NCI-H2227 treated with DMSO at 0.1 percent for 48 hours (cell line): ENCODE results near the gene TANGO6.

Experiments
- DNase-seq: peaks from one replicate; lab custom pipeline; 2025; lab: John Stamatoyannopoulos, UW

TANGO6 gene

DNA sequence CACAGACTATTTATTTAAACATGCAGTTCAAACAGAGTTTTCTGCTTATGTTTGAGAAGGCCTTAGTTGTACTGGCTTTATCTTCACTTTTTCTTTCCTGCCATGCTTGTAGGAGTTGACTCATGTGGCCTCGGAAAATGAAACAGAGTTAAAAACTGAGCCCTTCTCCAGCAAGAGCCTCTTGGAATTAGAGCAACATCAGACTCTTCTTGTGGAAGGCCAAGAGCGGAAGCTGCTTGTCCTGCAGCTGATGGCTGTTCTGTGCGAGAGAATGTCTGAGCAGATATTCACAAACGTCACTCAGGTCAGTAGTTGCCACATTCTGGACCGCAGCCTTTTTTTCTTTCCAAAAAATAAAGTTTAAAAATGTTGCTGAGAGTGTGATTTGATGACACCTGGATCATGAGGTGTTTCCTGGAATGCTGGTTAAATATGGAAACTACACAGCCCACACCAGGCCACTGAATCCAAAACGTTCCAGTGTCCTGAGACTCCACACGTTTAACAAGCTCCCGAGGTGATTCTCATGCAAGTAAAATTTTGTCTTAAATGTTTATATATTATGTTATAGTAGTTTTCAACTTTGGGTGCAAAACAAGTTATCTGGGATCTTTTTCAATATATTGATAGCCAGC, 65.9 kb downstream of the TANGO6 start:
- DNase-seq: no peak

DNA sequence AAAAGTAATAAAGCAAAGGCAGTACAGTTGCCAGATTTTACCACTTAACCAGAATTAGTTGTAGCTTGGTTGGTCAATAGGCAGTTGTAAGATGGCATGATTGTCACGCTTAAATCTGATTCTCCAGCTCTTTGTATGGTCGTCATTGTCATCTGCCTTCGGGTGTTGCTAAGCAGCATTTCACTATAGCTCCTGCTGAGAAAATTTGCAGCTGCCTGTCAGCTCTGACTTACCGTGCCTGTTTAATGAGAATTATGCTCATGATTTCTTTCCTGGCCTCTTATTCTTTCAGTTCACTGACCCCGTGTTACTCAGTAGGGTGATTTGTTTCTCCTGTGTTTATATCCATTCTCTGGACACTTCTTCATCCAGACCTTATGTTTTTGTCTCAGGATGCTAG, 66.7 kb downstream of the TANGO6 start:
- peak; percentile 86 for DNase-seq

DNA sequence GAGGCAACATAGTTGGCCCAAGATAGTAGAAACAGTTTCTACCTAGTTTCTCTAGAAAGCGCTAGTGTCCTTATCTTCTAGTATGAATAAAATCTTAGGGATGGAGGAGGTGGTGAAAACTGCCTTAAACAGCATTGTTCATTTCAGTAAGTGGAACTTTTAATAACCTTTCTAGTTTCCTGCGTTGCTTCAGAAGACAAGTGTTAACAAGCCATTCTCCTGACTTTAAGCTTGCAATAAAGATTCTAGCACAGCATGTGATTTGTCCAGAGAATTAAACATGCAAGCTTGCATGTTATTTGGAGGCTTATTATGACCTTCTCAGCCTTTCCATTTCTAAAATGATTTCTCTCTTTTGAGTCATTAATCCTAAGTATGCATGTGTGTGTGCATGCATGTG, 72.3 kb downstream of the TANGO6 start:
- DNase-seq: no peak

DNA sequence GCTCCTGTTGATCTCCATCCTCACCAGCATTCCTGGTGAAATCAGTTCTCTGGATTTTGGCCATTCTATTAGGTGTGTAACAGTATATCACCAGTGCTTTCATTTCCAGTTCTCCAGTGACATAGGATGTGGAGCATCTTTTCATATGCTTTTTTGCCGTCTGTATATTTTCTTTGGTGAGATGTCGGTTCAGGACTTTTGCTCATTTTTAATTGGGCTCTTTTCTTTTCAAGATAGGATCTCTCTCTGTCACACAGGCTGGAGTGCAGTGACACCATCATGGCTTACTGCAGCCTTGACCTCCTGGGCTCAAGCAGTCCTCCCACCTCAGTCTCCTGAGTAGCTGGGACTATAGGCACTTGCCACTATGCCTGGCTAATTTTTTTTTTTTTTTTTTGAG, 74.2 kb downstream of the TANGO6 start:
- no peak for DNase-seq

DNA sequence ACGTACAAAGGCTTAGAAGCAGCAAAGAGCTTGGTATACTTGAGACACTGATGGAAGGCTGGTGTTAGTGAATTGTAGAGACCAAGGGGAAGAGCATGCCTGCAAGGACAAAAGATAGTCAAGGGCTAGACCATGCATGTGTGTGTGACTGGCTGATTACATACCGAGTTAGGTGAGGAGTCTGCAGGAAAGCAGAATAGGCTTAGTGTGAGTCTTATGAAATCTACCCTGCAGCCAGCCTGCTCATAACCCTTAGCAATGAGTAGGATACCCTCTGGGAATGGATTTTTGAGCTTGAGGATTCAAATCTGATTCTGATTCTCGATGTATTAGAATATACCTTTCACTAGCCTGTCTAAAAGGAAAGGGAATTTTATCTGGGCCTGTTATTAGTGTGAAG, 77.0 kb downstream of the TANGO6 start:
- no peak for DNase-seq

DNA sequence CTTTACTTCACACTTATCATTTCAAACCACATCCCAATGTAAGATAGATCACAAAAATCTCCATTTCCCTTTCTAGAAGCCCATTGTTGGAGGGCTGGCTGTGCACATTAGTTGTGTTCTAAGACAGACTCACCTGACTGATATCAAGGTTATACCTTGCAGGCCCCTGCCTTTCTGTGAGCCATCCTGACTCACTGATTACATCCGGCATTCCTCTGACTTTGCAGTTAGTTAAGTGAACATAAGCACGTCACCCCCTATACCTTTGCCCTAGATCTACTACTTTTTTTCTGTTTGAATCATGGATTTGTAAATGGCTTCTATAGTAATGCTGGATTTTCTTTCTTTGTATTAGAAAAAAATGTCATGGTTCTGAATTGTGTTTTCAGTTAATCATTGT, 78.3 kb downstream of the TANGO6 start:
- DNase-seq: no peak

DNA sequence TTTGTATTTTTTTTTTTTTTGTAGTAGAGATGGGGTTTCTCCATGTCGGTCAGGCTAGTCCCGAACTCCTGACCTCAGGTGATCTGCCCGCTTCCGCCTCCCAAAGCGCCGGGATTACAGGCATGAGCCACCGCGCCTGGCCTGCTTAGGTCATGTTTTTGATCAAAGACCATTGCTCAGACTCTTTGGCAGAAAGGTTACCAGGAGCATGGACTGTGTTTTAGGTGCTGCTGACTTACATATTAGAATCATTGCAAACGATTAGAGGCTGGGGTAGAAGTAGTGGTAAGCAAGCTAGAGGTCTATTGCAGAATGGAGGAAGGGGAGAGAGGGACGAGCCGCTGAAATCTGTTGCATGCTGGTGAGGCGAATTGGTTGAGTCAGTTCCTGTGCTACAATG, 79.8 kb downstream of the TANGO6 start:
- DNase-seq: no peak

DNA sequence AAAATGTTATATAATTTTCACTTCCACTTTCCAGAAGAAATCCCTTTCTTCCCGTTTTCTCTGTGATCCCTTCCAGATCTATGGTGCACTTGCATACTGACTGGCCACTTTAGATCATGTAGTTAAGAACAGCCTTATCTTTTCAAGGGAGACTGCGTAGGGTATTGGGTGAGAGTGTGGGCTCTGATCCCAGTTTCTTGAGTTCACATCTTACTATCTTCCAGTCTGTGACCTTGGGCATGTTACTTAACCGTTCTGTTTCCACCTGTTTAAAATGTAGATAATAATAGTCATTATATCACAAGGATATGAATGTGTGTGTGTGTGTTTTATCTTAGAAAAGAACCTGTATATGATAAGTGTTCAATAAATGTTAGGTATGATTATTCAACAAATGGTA, 83.7 kb downstream of the TANGO6 start:
- DNase-seq: no peak

DNA sequence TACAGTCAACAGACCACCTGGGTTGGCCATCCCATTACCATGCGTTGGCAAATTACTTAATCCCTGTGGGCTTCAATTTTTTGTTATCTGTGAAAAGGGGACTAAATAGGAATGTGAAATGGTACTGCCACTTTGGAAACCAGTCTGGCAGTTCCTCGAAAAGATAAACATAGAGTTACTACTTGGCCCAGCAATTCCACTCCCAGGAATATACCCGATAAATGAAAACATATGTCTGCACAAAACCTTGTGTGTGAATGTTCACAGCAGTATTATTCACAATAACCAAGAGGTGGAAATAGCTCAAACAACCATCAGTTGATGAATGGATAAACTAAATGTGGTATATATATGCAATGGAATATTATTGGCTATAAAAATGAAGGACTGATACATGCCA, 87.9 kb downstream of the TANGO6 start:
- no peak for DNase-seq

DNA sequence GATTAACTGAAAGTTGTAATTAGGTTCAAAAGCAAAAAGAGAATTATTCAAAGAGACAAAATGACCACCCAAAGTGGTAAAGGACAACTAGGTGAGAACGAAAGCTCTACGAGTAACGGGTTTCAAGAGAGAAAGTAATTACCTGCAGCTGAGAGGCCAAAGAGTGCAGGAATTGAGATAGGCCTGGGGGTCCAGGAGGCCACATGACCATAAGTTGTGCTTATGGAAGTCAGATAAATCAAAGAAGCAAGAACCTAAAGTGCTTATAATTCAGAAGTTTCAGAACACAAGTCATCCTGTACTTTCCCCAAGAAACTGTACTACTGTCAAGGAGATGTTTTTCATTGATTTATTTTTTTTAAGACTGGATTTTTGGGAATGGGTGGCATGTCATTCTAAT, 91.1 kb downstream of the TANGO6 start:
- no peak for DNase-seq

DNA sequence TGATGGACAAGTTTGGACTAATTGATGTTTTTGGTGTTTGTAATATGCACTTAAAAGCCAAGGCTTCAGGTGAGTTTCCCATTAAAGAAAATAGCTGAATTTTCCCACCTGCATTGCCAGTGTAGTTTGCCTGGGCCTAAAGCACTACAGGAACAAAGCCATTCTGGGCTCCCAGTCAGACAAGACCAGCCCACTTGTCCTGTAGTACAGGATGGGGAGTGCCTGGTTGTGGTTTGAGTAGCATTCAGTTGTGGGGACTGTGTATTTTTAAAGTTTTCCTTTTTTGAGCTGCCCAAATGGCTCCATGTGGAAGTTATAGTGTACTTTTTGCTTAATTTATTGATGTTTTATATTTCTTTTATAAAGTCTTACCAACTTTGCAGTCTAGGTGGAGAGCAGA, 91.7 kb downstream of the TANGO6 start:
- DNase-seq: no peak

DNA sequence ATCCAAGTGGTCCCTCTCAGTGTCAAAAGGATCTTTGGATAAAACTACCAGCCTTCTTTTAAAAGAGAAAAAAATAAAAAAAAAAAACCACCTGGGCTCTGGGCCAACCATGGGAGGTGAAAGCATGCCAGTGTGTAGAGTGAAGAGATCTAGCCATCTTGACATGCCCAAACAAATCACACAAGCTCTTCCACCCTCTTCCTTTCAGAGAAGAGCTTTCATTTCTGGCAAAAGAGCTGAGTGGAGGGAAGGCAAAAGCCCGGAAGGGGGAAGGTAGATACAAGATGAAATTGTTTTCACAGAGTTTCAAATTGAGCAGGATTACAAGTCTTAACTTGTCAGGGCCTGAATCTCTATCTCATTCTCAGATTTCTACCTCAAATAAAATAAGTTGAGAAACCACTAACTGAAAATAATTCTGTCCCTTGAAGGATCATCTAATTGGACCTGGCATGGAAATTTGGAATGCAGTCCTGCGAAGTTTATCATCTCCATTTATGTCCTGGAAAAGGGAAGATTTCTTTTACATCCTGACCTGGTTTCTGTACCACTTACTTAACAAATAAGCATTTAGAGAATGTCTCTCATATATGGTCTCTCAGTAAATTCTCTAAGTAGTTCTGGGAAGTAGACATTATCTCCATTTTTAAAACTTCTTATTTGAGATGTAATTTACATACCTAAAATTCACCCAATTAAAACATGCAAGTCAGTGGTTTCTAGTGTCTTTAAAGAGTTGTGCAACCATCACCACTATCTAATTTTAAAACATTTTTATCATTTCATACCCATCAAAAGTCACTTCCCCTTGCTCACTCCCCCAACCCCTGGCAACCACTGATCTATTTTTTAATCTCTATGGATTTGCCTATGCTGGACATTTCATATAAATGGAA, 93.7 kb downstream of the TANGO6 start:
- DNase-seq: no peak

DNA sequence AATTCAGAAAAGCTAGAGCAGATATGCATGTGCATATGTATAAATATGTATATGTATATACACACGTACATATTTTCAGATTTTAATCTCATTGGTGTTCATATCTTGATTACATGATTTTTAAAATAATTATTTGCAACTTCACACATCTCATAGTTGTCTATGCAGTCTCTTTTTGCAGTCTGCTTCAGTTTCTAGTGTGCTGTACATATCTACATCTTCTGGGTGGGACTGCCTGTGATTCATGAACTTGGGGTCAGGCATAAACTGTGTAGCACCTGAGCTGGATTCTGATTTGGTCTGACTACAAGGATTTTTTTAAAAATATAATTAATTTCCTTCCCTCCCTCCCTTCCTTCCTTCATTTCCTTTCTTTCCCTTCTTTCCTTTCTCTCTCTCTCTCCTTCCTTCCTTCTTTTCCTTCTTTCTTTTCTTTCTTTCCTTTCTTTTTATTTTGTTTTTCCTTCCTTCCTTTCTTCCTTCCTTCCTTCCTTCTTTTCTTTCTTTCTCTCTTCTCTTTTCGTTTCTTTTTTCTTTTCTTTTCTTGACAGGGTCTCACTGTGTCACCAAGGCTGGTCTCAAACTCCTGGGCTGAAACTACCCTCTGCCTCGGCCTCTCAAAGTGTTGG, 96.5 kb downstream of the TANGO6 start:
- no peak for DNase-seq

DNA sequence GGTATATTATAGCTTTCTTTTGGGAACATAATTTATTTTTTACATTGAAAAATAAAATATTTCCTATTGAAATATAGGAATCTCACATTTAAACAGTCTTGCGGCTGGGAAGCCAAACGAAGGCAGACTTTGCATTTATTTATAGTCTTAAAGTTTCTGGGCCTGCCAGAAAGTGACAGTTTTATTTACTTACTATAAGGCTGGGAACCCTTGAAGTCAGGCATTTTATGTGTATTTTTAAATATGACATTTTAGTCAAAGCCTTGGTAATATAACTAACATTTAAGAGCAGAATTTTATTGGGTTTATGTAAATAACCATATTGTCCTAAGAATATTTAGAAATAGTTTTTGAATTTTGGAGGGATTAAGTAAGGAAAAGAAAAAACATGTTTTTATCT, 97.5 kb downstream of the TANGO6 start:
- DNase-seq: no peak

DNA sequence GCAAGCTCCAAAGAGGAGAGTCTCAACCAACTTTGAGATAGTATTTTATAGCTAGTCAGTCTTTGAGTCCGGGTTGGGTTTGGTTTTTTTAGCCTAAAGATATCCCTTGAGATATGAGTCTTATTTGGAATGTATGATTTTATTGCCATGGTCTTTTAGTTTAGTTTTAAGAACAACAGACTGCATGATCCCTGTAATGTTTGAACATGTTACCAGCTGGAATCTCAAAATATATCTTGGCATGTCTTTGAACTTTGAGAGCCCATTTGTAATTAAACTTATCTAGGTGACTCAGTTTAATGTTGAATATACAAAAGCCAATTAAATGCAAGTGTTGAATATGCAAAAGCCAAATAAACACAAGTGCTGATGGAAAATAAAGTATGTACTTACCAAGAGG, 100.6 kb downstream of the TANGO6 start:
- no peak for DNase-seq

DNA sequence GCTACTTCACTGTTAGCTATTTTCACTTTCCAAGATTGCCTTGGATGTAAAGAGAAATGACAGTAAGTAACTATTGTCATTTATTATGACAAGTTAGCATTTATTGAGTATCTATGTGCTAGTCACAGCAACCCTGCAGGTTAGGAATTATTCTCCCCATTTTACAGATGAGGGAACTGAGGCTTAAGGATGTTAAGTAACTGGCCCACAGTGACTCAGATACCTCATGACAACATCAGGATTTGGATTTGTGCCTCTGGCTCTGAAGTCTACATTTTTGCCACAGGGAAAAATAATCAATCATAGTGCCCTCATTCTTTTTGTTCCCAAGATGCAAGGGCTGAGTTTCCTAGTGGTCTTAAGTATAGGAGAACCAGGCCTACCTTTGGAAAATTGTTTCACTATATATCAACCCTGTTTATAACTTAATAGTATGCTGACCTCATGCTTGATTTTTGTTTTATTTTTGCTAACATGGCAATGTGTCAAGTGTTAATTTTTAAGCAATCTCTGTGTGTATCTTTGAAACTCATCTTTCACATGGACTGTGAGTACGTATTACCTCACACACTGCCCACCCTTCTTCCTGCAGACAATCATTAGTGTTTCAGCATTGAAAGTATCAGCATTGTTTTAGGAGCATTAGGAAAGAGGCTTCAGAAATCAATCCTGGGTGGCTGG, 105.0 kb downstream of the TANGO6 start:
- DNase-seq: no peak

DNA sequence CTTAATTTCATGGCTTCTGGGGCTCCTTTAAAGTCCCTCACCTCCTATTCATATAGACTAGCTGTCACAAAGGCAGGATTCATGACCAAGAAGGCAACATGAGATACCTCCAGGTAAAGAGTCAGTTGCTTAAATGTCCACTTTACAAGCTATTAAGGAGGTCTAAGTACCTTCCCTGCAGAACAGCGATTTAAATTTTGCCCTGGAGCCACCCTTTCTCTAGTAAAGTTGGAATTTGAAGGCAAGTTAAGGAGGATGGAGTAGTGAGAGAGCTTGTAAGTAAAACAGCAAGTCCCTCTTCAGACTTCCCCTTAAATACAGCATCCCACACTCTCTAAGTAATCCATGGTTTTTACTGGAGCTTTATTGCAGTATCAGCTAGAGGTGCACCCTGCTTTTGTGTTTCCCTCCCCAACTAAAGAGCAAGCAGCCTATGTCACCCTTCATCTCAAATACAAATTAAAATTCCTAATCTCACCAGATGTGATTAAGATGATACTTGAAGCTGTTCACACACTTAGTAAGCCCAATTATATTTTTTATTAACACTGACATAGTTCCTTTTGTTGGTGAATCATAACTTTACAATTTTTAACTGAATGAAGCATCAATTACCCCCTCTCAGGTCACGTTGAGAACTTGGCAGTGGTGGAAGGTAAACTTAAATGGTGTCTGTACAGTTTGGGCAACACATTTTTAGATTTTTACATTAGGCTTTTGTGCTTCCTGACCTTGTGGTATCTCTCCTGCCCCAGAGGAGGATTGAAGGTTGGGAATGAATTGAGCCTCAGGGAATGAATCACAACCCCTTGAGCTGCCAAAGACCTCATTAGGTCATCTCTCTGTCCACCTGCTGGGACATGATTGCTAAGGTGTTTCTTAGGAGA, 108.9 kb downstream of the TANGO6 start:
- no peak for DNase-seq

DNA sequence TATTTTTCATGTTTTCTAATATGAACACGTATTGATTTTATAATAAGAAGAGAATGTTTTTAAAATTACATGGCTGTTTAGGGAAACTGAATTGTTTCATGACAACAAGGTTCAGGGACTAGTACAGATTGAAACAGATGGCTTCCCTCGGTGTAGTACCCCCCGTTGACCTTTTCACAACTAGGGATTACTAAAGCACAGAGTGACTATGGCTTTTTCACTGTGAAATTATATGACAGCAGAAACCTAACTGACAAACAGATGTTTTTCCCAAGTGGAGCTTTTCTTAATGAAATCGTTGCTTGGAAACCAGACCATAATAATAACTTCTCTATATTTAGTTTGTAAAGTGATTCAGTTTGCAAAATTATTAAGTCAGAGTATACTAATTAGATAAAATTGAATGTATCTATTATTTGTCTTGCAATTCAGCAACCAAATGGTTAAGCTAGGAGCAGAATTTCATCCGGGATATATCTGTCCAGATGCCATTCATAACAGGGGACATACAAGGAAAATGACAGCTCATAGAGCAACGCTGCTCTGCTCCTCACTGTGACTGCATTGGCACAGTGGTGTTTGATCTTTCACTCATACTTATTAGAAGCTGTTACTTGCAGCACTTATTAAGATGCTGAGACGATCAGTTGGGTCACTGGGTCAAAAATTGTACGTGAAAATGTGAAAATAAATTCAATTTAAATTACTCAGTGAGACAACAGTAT, 111.7 kb downstream of the TANGO6 start:
- peak; percentile 56 for DNase-seq

DNA sequence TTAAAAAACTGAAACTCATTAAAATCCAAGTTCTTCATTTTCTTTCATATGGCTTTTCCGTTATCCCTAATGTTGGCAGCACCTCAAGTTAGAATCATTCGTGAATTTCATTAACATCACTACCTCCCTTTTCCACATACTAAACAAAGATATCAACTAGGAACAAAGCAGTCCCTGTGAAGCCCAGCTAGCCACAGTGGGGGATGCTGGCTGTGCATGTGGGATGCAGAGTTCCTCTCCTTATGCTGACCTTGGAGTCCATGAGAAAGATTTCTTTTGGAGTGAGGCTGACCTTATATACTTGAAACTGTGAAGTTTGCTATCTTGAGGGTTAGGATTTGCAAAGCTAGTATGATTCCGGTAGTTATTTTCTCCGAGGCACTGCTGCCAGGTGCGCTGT, 117.6 kb downstream of the TANGO6 start:
- DNase-seq: no peak

DNA sequence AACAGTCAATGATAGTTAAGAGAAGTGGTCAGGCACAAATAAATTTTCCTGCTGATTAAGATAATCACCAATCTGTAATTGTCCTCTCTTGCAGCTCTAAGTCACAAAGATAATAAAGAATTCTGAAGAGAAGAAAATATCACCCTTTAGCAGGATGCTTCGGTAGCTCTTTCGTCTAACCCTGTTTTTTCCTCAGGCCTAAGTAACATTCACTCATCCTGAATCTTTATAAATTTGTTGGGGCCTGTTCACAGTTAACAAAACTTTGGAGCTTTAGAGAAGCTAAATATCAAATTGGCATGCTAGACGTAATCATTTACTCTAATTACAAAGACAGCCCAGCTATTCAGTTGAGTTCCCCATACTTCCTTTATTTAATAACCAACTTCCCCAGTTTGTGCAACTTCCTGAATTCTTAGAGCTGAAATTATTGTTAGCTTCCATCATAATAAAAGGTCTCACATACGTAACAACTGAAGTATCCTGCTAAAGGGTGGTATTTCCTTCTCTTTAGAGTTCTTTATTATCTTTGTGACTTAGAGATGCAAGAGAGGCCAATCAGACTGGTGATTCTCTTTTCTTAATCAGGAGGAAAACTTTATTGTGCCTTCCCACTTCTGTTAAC, 118.6 kb downstream of the TANGO6 start:
- no peak for DNase-seq

DNA sequence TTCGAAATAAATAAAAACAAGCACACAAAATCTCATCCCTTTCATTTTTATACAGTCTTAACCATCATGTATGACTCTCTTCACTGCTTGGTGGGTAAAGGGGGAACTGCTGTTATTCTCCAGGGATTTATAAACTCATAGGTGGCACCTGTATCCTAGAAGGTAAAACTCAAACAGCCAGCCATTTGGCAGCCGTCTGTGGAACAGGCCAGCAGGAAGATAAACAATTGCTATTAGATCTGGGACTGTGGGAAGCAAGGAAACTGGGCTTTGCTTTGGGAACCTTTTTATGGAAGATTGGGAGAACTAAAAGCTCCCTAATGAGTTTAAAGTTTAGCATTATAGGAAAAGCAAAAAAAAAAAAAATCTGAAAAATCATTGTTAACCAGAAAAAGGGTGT, 126.0 kb downstream of the TANGO6 start:
- no peak for DNase-seq
